ENCODE measurements around the gene GXYLT2.

The GXYLT2 gene

DNA sequence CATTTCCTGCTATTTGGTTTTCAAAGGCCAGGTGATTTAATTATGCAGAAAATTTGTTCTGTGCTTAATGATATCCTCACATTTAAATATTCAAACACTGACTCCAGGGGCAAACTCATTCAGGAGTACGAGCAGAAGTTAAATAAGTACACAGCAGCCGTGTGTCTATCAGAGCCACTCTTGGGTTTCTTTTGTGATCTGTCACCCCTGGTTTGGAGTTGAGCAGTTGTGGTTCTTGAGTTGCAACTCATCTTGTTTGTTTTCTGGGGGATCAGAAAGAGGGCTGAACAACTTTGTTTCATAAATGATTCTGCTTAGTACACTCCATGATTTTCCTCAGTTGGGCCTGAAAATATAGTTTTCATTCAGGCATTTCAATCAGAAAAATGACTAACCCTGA is 83.1 kb downstream of the GXYLT2 start:
- H3K4me1 ChIP-seq (ENCODE audit: low read length): no peaks in the 10 kb centered on the region; the same call in 1 of the 2 replicates
- no peak overlapping the region for H3K4me3 ChIP-seq (ENCODE audit: low read length)
- DNase-seq: no peak
- H3K4me2 ChIP-seq (ENCODE audit: low read depth, low read length): no peak overlapping the region
- H3K27ac ChIP-seq (ENCODE audit: low read length): no peak overlapping the region
- no peak for TF ChIP-seq EZH2 (optimal IDR thresholded peaks at IDR 0.05; ENCODE audit: low read depth, low read length)
- TF ChIP-seq EZH2phosphoT487 (IDR thresholded peaks at IDR 0.05; ENCODE audit: low read length): no peak
- TF ChIP-seq, protein P1, sequence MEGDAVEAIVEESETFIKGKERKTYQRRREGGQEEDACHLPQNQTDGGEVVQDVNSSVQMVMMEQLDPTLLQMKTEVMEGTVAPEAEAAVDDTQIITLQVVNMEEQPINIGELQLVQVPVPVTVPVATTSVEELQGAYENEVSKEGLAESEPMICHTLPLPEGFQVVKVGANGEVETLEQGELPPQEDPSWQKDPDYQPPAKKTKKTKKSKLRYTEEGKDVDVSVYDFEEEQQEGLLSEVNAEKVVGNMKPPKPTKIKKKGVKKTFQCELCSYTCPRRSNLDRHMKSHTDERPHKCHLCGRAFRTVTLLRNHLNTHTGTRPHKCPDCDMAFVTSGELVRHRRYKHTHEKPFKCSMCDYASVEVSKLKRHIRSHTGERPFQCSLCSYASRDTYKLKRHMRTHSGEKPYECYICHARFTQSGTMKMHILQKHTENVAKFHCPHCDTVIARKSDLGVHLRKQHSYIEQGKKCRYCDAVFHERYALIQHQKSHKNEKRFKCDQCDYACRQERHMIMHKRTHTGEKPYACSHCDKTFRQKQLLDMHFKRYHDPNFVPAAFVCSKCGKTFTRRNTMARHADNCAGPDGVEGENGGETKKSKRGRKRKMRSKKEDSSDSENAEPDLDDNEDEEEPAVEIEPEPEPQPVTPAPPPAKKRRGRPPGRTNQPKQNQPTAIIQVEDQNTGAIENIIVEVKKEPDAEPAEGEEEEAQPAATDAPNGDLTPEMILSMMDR (IDR thresholded peaks at IDR 0.05; ENCODE audit: low read length): no peak
- no peaks in the 10 kb centered on the region for H3F3A ChIP-seq (ENCODE audit: insufficient read depth, low read length)
- no peaks in the 10 kb centered on the region for H3K79me2 ChIP-seq (ENCODE audit: low read length)
- H3K9ac ChIP-seq (ENCODE audit: low read length): no peak overlapping the region
- H3K9me2 ChIP-seq (replicated peaks; ENCODE audit: insufficient read depth, low read length): no peaks in the 10 kb centered on the region
- H3K9me3 ChIP-seq (replicated peaks; ENCODE audit: insufficient read depth, low read length): no peaks in the 10 kb centered on the region
- H2AFZ ChIP-seq (ENCODE audit: low read length): no peak overlapping the region
- no peaks in the 10 kb centered on the region for H3K36me3 ChIP-seq (replicated peaks; ENCODE audit: insufficient read depth, low read length)
- no peaks in the 10 kb centered on the region for H3K27me3 ChIP-seq (replicated peaks; ENCODE audit: insufficient read depth, low read length)
- no peaks in the 10 kb centered on the region for H4K20me1 ChIP-seq (ENCODE audit: insufficient read depth, low read length)

GRCh38 chr3:72972706-72973030 is 84.8 kb downstream of the GXYLT2 start:
- Histone ChIP-seq H3K9me3 (replicated peaks; ENCODE audit: insufficient read depth, low read length) (no peaks in the 10 kb centered on the region), H3K27ac (ENCODE audit: low read length) (no peak overlapping the region), H3K27me3 (replicated peaks; ENCODE audit: insufficient read depth, low read length) (no peaks in the 10 kb centered on the region), H3K4me3 (ENCODE audit: low read length) (no peak overlapping the region), H3K4me2 (ENCODE audit: low read depth, low read length) (no peak overlapping the region), H3K36me3 (replicated peaks; ENCODE audit: insufficient read depth, low read length) (no peaks in the 10 kb centered on the region), H3K9ac (ENCODE audit: low read length) (no peak overlapping the region), H4K20me1 (ENCODE audit: insufficient read depth, low read length) (no peaks in the 10 kb centered on the region), H2AFZ (ENCODE audit: low read length) (no peak overlapping the region), H3K9me2 (replicated peaks; ENCODE audit: insufficient read depth, low read length) (no peaks in the 10 kb centered on the region), H3F3A (ENCODE audit: insufficient read depth, low read length) (no peaks in the 10 kb centered on the region), H3K4me1 (ENCODE audit: low read length) (no peaks in the 10 kb centered on the region; the same call in 1 of the 2 replicates), H3K79me2 (ENCODE audit: low read length) (no peaks in the 10 kb centered on the region)
- TF ChIP-seq, protein P1 (IDR thresholded peaks at IDR 0.05; ENCODE audit: low read length): no peak
- TF ChIP-seq EZH2phosphoT487 (IDR thresholded peaks at IDR 0.05; ENCODE audit: low read length) (no peak), EZH2 (optimal IDR thresholded peaks at IDR 0.05; ENCODE audit: low read depth, low read length) (no peak)
- no peak for DNase-seq

DNA sequence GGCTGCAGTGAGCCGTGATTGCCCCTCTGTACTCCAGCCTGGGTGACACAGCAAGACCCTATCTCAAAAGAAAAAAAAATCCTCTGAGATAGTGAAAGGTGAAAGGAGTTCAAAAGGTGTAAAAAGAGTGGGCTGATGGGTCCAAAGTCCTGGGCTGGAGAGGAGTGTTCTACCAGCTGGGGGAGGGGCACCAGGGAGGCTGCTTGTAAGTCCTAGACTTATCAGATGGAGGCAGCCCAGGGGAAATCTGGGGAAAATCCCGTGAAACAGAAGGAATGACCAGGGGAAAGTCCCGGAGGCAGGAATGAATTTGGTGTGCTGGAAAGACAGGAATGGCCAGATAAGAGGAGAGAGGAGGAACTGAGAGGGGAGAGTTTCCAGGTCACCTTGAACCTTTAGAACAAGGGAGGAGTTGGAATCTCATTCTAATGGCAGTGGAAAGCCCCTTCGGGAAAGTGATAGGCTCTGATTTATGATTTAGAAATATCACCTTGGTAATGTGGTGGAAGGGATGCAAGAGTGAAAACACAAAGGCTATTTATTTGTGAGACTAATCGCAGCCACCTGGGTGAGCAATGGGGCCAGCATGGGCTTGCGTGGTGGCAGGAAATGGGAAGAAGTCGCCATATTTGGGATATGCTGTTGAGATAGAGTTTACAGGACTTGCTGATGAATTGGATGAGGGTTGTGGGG is 85.3 kb downstream of the GXYLT2 start:
- Histone ChIP-seq H4K20me1 (ENCODE audit: insufficient read depth, low read length) (no peaks in the 10 kb centered on the region), H3K79me2 (ENCODE audit: low read length) (no peaks in the 10 kb centered on the region), H3K4me1 (ENCODE audit: low read length) (no peaks in the 10 kb centered on the region; the same call in 1 of the 2 replicates), H2AFZ (ENCODE audit: low read length) (no peak overlapping the region), H3K9me3 (replicated peaks; ENCODE audit: insufficient read depth, low read length) (no peaks in the 10 kb centered on the region), H3K4me2 (ENCODE audit: low read depth, low read length) (no peak overlapping the region), H3F3A (ENCODE audit: insufficient read depth, low read length) (no peaks in the 10 kb centered on the region), H3K9ac (ENCODE audit: low read length) (no peak overlapping the region), H3K36me3 (replicated peaks; ENCODE audit: insufficient read depth, low read length) (no peaks in the 10 kb centered on the region), H3K27me3 (replicated peaks; ENCODE audit: insufficient read depth, low read length) (no peaks in the 10 kb centered on the region), H3K4me3 (ENCODE audit: low read length) (no peak overlapping the region), H3K9me2 (replicated peaks; ENCODE audit: insufficient read depth, low read length) (no peaks in the 10 kb centered on the region), H3K27ac (ENCODE audit: low read length) (no peak overlapping the region)
- no peak for TF ChIP-seq EZH2 (optimal IDR thresholded peaks at IDR 0.05; ENCODE audit: low read depth, low read length)
- no peak for TF ChIP-seq EZH2phosphoT487 (IDR thresholded peaks at IDR 0.05; ENCODE audit: low read length)
- TF ChIP-seq, protein P1 (IDR thresholded peaks at IDR 0.05; ENCODE audit: low read length): no peak
- no peak for DNase-seq
